ENCODE data around the gene EPN2.

Gene EPN2

GRCh38 chr17:19253112-19253511 is 15.9 kb downstream of the EPN2 start:
- no peak for DNase-seq (ENCODE audit: extremely low read depth, low read depth)
- H3K4me3 ChIP-seq (replicated peaks; ENCODE audit: low read depth, low read length): no peak overlapping the region
- no peak for TF ChIP-seq CTCF (IDR thresholded peaks at IDR 0.05; ENCODE audit: low read depth, low read length, missing control alignments)

- H3K4me3 ChIP-seq (replicated peaks; ENCODE audit: low read depth, low read length): no peak overlapping the region
- TF ChIP-seq CTCF (IDR thresholded peaks at IDR 0.05; ENCODE audit: low read depth, low read length, missing control alignments): no peak
- DNase-seq (ENCODE audit: extremely low read depth, low read depth): no peak
These were observed 17.5 kb downstream of the EPN2 start for GRCh38 chr17:19254651-19255050.

GRCh38 chr17:19255279-19255678 is 18.1 kb downstream of the EPN2 start:
- DNase-seq (ENCODE audit: extremely low read depth, low read depth): no peak
- H3K4me3 ChIP-seq (replicated peaks; ENCODE audit: low read depth, low read length): no peak overlapping the region
- TF ChIP-seq CTCF (IDR thresholded peaks at IDR 0.05; ENCODE audit: low read depth, low read length, missing control alignments): no peak

- TF ChIP-seq CTCF (IDR thresholded peaks at IDR 0.05; ENCODE audit: low read depth, low read length, missing control alignments): no peak
- no peak for DNase-seq (ENCODE audit: extremely low read depth, low read depth)
- no peak overlapping the region for H3K4me3 ChIP-seq (replicated peaks; ENCODE audit: low read depth, low read length)
These were observed 21.2 kb downstream of the EPN2 start for GRCh38 chr17:19258371-19258770.

GRCh38 chr17:19260958-19261357 is 23.8 kb downstream of the EPN2 start:
- no peak for TF ChIP-seq CTCF (IDR thresholded peaks at IDR 0.05; ENCODE audit: low read depth, low read length, missing control alignments)
- no peak overlapping the region for H3K4me3 ChIP-seq (replicated peaks; ENCODE audit: low read depth, low read length)
- no peak for DNase-seq (ENCODE audit: extremely low read depth, low read depth)

GRCh38 chr17:19261426-19261825 is 24.3 kb downstream of the EPN2 start:
- no peak for TF ChIP-seq CTCF (IDR thresholded peaks at IDR 0.05; ENCODE audit: low read depth, low read length, missing control alignments)
- DNase-seq (ENCODE audit: extremely low read depth, low read depth): no peak
- no peak overlapping the region for H3K4me3 ChIP-seq (replicated peaks; ENCODE audit: low read depth, low read length)

All from HFF-Myc (cell line).